Mesendoderm (in vitro differentiated cells): Measurements from ENCODE around the gene USF2.

ENCODE experiments used
- DNase-seq: peaks from one replicate; pipeline ENCODE4 v3.0.0; 2013
- H2AK5ac ChIP-seq: 2 replicates; pipeline ENCODE4 v1.6.1; 2013; ENCODE audit warnings: low read length, inconsistent platforms
- H2BK120ac ChIP-seq: 2 replicates; pipeline ENCODE4 v1.6.1; 2013; ENCODE audit warnings: low read depth, mild to moderate bottlenecking, low read length, moderate library complexity, mixed read lengths
- H2BK15ac ChIP-seq: replicated peaks from 2 replicates; pipeline ENCODE4 v1.6.1; 2013; ENCODE audit warnings: low read depth, mild to moderate bottlenecking, moderate library complexity
- H2BK5ac ChIP-seq: 2 replicates; pipeline ENCODE4 v1.6.1; 2013; ENCODE audit warnings: low read length, inconsistent platforms
- H3K18ac ChIP-seq: 2 replicates; pipeline ENCODE4 v1.6.1; 2013; ENCODE audit warnings: mild to moderate bottlenecking, low read length, mixed read lengths
- H3K23ac ChIP-seq: one replicate; pipeline ENCODE4 v1.6.1; 2013; ENCODE audit warnings: low read length
- H3K27ac ChIP-seq: 2 replicates; pipeline ENCODE4 v1.5.1; 2013; ENCODE audit warnings: low read depth, mild to moderate bottlenecking, inconsistent platforms, low read length, moderate library complexity
- H3K27me3 ChIP-seq: 2 replicates; pipeline ENCODE4 v1.6.1; 2013; ENCODE audit warnings: low read length, control low read depth, mild to moderate bottlenecking, inconsistent platforms; ENCODE audit not compliant: insufficient read depth, poor library complexity
- H3K36me3 ChIP-seq: 2 replicates; pipeline ENCODE4 v1.6.1; 2013; ENCODE audit warnings: low read length, inconsistent platforms; ENCODE audit not compliant: control insufficient read depth, insufficient read depth
- H3K4ac ChIP-seq: one replicate; pipeline ENCODE4 v1.6.1; 2013; ENCODE audit warnings: low read depth, mild to moderate bottlenecking, low read length, moderate library complexity
- H3K4me1 ChIP-seq: 2 replicates; pipeline ENCODE4 v1.6.1; 2013; ENCODE audit warnings: low read depth, low read length, inconsistent platforms; ENCODE audit not compliant: control insufficient read depth
- H3K4me2 ChIP-seq: 2 replicates; pipeline ENCODE4 v1.6.1; 2013; ENCODE audit warnings: low read length
- H3K4me3 ChIP-seq: 2 replicates; pipeline ENCODE4 v1.5.1; 2013; ENCODE audit warnings: mild to moderate bottlenecking, low read length
- H3K56ac ChIP-seq: one replicate; pipeline ENCODE4 v1.6.1; 2013; ENCODE audit warnings: low read length
- H3K79me1 ChIP-seq: 2 replicates; pipeline ENCODE4 v1.6.1; 2013; ENCODE audit warnings: low read length, inconsistent platforms
- H3K79me2 ChIP-seq: 2 replicates; pipeline ENCODE4 v1.6.1; 2013; ENCODE audit warnings: mild to moderate bottlenecking, low read length; ENCODE audit not compliant: control insufficient read depth, insufficient read depth
- H3K9ac ChIP-seq: 2 replicates; pipeline ENCODE4 v1.6.1; 2013; ENCODE audit warnings: low read length, inconsistent platforms
- H4K5ac ChIP-seq: one replicate; pipeline ENCODE4 v1.6.1; 2013; ENCODE audit warnings: low read length
- H4K8ac ChIP-seq: one replicate; pipeline ENCODE4 v1.6.1; 2013; ENCODE audit warnings: low read depth, mild to moderate bottlenecking, control low read depth, low read length, moderate library complexity
- WGBS: extraction: QIAGEN DNeasy Blood & Tissue Kit; methylation state at CpG from one replicate; pipeline ENCODE4 v1.1.7; 2013; ENCODE audit warnings: low lambda C conversion rate, missing lambda C conversion rate; ENCODE audit not compliant: insufficient coverage; ENCODE audit errors: extremely low coverage; 5-methylcytosine and 5-hydroxymethylcytosine counted together

Gene USF2

DNA sequence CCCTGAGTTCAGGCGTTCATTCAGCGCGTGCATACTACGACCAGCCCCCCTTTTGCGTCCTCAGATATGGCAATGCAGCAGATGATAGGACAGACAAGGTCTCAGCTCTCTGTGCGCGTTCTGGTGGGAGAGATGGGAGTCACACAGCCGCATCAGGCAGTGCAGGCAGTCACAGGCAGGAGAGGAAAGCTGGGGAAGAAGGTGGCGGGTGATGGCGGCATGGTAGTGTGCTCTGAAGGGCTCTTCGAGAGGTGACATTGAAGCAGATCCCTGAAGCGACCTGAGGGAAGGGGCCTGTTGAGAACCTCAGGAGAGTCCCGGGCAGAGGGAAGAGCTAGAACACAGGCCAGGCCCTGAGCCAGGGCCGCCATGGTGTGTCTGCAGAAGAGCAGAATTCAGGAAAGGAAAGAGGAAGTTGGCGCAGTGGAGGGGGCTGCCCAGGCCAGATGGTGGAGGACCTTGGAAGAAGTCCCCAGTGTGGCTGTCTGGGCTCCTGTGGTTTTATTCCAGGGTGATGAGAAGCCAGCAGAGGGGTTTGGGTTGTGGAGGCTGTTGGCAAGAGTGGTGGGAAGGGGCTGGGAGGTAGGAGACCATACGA lies 3.5 kb downstream of the USF2 start:
- H2BK5ac ChIP-seq = no peak overlapping the region
- no CpG with 5 or more reads among the region's 16 CpGs for WGBS
- H2BK15ac ChIP-seq = no peak overlapping the region
- no peaks in the 10 kb centered on the region for H3K27me3 ChIP-seq
- no peak overlapping the region for H3K23ac ChIP-seq
- no peak overlapping the region for H3K4me2 ChIP-seq
- H3K4me1 ChIP-seq = peaks cover 2% of the 10 kb centered on the region
- H3K9ac ChIP-seq = no peak overlapping the region
- no peak overlapping the region for H3K4me3 ChIP-seq
- no peak for DNase-seq
- H2AK5ac ChIP-seq = no peak overlapping the region
- no peak overlapping the region for H4K8ac ChIP-seq
- H3K4ac ChIP-seq = no peak overlapping the region
- peaks cover 3% of the 10 kb centered on the region for H3K79me2 ChIP-seq
- no peak overlapping the region for H3K18ac ChIP-seq
- H3K27ac ChIP-seq = no peak overlapping the region
- H4K5ac ChIP-seq = no peak overlapping the region
- no peak overlapping the region for H3K56ac ChIP-seq
- H2BK120ac ChIP-seq = no peak overlapping the region
- peaks cover 9% of the 10 kb centered on the region for H3K79me1 ChIP-seq
- peaks cover 9% of the 10 kb centered on the region for H3K36me3 ChIP-seq

DNA sequence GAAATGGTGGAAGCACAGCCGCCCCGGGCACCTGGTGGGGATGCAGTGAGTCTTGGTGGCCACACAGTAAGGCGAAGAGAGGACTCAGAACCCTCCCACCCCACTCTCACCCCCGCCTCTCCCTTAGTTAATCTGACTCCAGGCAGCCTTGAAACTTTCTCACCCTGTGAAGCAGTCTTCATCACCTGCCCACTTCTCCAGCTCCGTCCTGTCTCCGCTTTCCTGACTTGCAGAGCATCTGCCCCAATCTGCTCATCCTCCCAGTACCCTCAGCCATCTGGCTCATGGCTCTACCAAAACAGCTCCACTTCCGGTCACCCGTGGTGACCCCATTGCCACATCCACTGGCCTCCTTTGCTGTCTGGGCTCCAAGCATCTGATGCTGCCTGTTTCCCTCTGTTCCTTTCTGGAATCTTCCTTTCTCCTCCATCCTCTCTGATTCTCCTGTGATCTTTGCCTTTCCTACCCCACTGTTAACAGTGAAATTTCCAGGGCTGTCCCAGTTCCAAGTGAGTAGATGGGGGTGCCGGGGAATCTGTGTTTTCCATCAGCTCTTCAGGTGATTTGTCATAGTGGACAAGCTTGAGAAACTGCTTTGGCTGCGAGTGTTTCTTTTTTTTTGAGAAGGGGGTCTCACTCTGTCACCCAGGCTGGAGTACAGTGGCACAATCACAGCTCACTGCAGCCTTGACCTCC lies 4.3 kb downstream of the USF2 start:
- no peak overlapping the region for H4K8ac ChIP-seq
- no peak overlapping the region for H3K27ac ChIP-seq
- H3K23ac ChIP-seq = no peak overlapping the region
- no peaks in the 10 kb centered on the region for H3K27me3 ChIP-seq
- H4K5ac ChIP-seq = no peak overlapping the region
- no peak overlapping the region for H2BK120ac ChIP-seq
- H3K79me1 ChIP-seq = peaks cover 9% of the 10 kb centered on the region
- H3K4me1 ChIP-seq = peaks cover 2% of the 10 kb centered on the region
- H3K18ac ChIP-seq = no peak overlapping the region
- H3K56ac ChIP-seq = no peak overlapping the region
- H2AK5ac ChIP-seq = no peak overlapping the region
- H3K79me2 ChIP-seq = peaks cover 3% of the 10 kb centered on the region
- H3K4ac ChIP-seq = no peak overlapping the region
- no peak overlapping the region for H3K4me3 ChIP-seq
- DNase-seq = no peak
- peaks cover 9% of the 10 kb centered on the region for H3K36me3 ChIP-seq
- no CpG with 5 or more reads among the region's 10 CpGs for WGBS
- H3K9ac ChIP-seq = no peak overlapping the region
- no peak overlapping the region for H3K4me2 ChIP-seq
- no peak overlapping the region for H2BK5ac ChIP-seq
- H2BK15ac ChIP-seq = no peak overlapping the region

DNA sequence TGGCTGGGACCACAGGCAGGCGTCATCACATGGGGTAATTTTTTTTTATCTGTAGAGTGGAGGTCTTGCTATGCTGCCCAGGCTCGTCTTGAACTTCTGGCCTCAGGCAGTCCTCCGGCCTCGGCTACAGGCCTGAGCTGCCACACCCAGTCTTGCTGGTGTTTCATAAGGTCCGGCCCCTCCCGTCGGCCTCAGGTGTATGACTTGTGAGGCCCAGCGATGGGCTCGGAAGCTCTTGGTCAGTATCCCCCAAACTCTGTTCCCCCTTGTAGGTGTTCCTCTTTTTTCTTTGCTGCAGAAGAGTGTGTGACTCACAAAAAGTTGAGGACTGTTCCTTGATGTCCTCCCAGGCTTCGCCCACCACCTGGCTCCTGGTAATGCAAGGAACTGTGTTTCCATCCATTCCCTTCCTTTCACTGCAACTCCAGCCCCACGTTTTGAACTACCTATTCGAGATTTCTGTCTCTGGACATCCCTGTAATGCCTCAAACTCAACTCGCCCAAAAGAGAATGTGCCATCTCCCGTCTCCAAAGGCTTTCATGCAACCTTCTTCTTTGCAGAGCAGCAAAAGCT lies 5.0 kb downstream of the USF2 start:
- no peak for DNase-seq
- no peak overlapping the region for H2BK5ac ChIP-seq
- no peak overlapping the region for H3K4me2 ChIP-seq
- no peak overlapping the region for H4K8ac ChIP-seq
- peaks cover 9% of the 10 kb centered on the region for H3K36me3 ChIP-seq
- H3K4me3 ChIP-seq = no peak overlapping the region
- H3K23ac ChIP-seq = no peak overlapping the region
- no peak overlapping the region for H3K4ac ChIP-seq
- no peak overlapping the region for H3K56ac ChIP-seq
- H3K79me2 ChIP-seq = peaks cover 3% of the 10 kb centered on the region
- no CpG with 5 or more reads among the region's 14 CpGs for WGBS
- H2BK15ac ChIP-seq = no peak overlapping the region
- no peak overlapping the region for H2BK120ac ChIP-seq
- no peak overlapping the region for H4K5ac ChIP-seq
- no peak overlapping the region for H3K9ac ChIP-seq
- H3K27me3 ChIP-seq = no peaks in the 10 kb centered on the region
- H2AK5ac ChIP-seq = no peak overlapping the region
- no peak overlapping the region for H3K27ac ChIP-seq
- H3K4me1 ChIP-seq = peaks cover 2% of the 10 kb centered on the region
- no peak overlapping the region for H3K18ac ChIP-seq
- H3K79me1 ChIP-seq = peaks cover 9% of the 10 kb centered on the region

DNA sequence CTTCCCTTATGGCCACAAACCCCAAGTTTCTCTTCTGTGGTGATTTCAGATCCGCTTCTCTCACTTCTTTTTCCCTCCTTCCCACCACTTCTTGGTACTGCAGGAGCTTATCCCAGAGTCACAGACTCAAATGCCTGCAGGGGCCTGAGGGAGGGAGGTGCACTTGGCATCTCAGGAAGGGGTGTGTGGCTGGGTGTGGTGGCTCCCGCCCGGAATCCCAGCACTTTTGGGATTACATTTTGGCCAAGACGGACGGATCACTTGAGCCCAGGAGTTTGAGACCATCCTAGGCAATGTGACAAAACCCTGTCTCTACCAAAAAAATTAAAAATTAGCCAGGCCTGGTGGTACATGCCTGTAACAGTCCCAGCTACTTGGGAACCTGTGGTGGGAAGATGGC lies 5.6 kb downstream of the USF2 start:
- no peak overlapping the region for H2BK15ac ChIP-seq
- H2BK5ac ChIP-seq = no peak overlapping the region
- peaks cover 9% of the 10 kb centered on the region for H3K79me1 ChIP-seq
- H3K4me3 ChIP-seq = no peak overlapping the region
- no peak overlapping the region for H4K8ac ChIP-seq
- peaks cover 3% of the 10 kb centered on the region for H3K79me2 ChIP-seq
- no peak overlapping the region for H3K27ac ChIP-seq
- no peak overlapping the region for H2AK5ac ChIP-seq
- H3K27me3 ChIP-seq = no peaks in the 10 kb centered on the region
- no CpG with 5 or more reads among the region's 5 CpGs for WGBS
- no peak overlapping the region for H3K4me2 ChIP-seq
- no peak for DNase-seq
- no peak overlapping the region for H4K5ac ChIP-seq
- no peak overlapping the region for H2BK120ac ChIP-seq
- H3K36me3 ChIP-seq = peaks cover 9% of the 10 kb centered on the region
- peaks cover 2% of the 10 kb centered on the region for H3K4me1 ChIP-seq
- H3K23ac ChIP-seq = no peak overlapping the region
- H3K56ac ChIP-seq = no peak overlapping the region
- no peak overlapping the region for H3K4ac ChIP-seq
- H3K9ac ChIP-seq = no peak overlapping the region
- H3K18ac ChIP-seq = no peak overlapping the region

DNA sequence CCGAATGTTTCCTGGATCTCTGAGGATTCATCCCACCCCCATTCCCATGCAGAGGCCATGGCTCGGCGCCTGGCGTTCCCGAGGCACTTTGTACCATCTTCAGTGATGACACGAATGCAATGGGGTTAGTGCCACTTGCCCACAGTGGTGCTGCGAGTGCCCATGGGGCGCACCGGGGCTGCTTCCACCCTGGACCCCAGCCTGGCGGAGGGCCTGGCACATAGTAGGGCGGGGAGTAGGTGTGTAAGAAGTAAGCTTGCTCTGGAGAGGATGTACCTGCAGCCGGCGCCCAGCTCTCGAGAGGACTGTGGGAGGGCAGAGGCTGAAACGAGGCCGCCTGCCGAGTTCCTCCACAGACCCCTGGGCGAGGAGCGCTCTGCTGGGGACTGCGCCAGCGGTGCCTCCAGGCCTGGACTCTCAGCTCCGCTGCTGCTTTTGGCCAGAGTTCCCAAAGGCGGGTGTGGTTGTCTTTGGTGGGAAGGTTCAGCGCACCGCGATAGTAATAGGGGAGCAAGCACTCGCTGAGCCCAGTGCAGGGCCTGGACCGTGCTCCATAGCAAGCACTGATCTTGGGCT lies 8.0 kb downstream of the USF2 start:
- Histone ChIP-seq H2AK5ac (no peak overlapping the region), H2BK15ac (no peak overlapping the region), H3K4me3 (no peak overlapping the region), H2BK120ac (no peak overlapping the region), H3K79me2 (no peaks in the 10 kb centered on the region), H4K5ac (no peak overlapping the region), H2BK5ac (no peak overlapping the region), H3K36me3 (peaks cover 1% of the 10 kb centered on the region), H3K56ac (no peak overlapping the region), H3K9ac (no peak overlapping the region), H3K23ac (no peak overlapping the region), H3K18ac (no peak overlapping the region), H3K4me1 (no peaks in the 10 kb centered on the region), H3K27ac (no peak overlapping the region), H4K8ac (no peak overlapping the region), H3K27me3 (no peaks in the 10 kb centered on the region), H3K4ac (no peak overlapping the region), H3K4me2 (no peak overlapping the region), H3K79me1 (no peaks in the 10 kb centered on the region)
- no peak for DNase-seq
- WGBS = no CpG with 5 or more reads among the region's 28 CpGs
